Panc1 (cell line): Measurements from ENCODE around the gene C3orf80.

Experiments used
- CTCF ChIP-seq: fragments of 450-650 bp; IDR thresholded peaks from 2 replicates; pipeline ENCODE4 v1.5.1; 2017; ENCODE audit warnings: mild to moderate bottlenecking
- REST ChIP-seq, 2 experiments: IDR thresholded peaks; 2 replicates each; pipeline ENCODE4 v1.6.1; 2011 to 2012; ENCODE audit warnings: low read depth in 2 of 2, control low read depth in 1 of 2, low read length in 1 of 2, mild to moderate bottlenecking in 1 of 2, moderate library complexity in 1 of 2; ENCODE audit not compliant: insufficient read depth in 1 of 2

GRCh38 chr3:160176923-160177322 is 48.3 kb upstream of the C3orf80 start:
- TF ChIP-seq CTCF: no peak
- TF ChIP-seq REST (IDR thresholded peaks at IDR 0.05; ENCODE audit: insufficient read depth in 1 of 2, low read depth in 2 of 2, low read length in 1 of 2): no peak
